Keratinocyte (primary cell): ENCODE measurements around the gene GNA15. TPM values are rescaled to one million over a fixed set of nuclear protein-coding genes. Genes with fewer than 3 reads are reported as not detected.

Experiments used
- DNase-seq: peaks from one replicate; pipeline ENCODE4 v3.0.0-alpha.2; 2011; ENCODE audit warnings: low read depth, missing footprints, low spot score
- FAIRE-seq: peaks from 2 replicates; lab custom pipeline; 2011; peaks lifted over from hg19 to GRCh38; lab: Jason Lieb, UNC
- H2AFZ ChIP-seq: 2 replicates; pipeline ENCODE4 v1.6.0; 2012; ENCODE audit warnings: low read length, control low read depth, inconsistent platforms; ENCODE audit not compliant: control insufficient read depth
- H3K27ac ChIP-seq: 2 replicates; pipeline ENCODE4 v1.5.1; 2011; ENCODE audit warnings: low read length; ENCODE audit not compliant: control insufficient read depth, insufficient read depth
- H3K27me3 ChIP-seq: 3 replicates; pipeline ENCODE4 v1.6.0; 2011; ENCODE audit warnings: low read length; ENCODE audit not compliant: control insufficient read depth, insufficient read depth; ENCODE audit errors: extremely low read depth
- H3K36me3 ChIP-seq, 2 experiments: 2 replicates in 1 of 2; 3 replicates in 1 of 2; pipeline ENCODE4 v1.5.1; 2011; ENCODE audit warnings: low read length in 2 of 2, mild to moderate bottlenecking in 1 of 2; ENCODE audit not compliant: control insufficient read depth in 2 of 2, insufficient read depth in 2 of 2; ENCODE audit errors: extremely low read depth in 1 of 2
- H3K4me1 ChIP-seq: 3 replicates; pipeline ENCODE4 v1.5.1; 2011; ENCODE audit warnings: low read length; ENCODE audit not compliant: control insufficient read depth, insufficient read depth; ENCODE audit errors: extremely low read depth
- H3K4me2 ChIP-seq: 3 replicates; pipeline ENCODE4 v1.6.0; 2011; ENCODE audit warnings: low read depth, low read length; ENCODE audit not compliant: control insufficient read depth, insufficient read depth; ENCODE audit errors: extremely low read depth
- H3K4me3 ChIP-seq, 3 experiments: fragments of 200-600 bp in 1 of 3; sonication (generic) in 1 of 3; 2 replicates in 2 of 3; 3 replicates in 1 of 3; pipeline ENCODE4 v1.5.1; 2011 to 2016; ENCODE audit warnings: low read length in 3 of 3, mild to moderate bottlenecking in 3 of 3, control low read depth in 2 of 3, inconsistent platforms in 1 of 3, low read depth in 1 of 3, mixed read lengths in 1 of 3, mixed run types in 1 of 3, moderate library complexity in 1 of 3; ENCODE audit not compliant: control insufficient read depth in 2 of 3, insufficient read depth in 2 of 3; ENCODE audit errors: extremely low read depth in 1 of 3
- H3K79me2 ChIP-seq: 2 replicates; pipeline ENCODE4 v1.6.0; 2012; ENCODE audit warnings: low read length; ENCODE audit not compliant: control insufficient read depth, insufficient read depth
- H3K9ac ChIP-seq: 3 replicates; pipeline ENCODE4 v1.6.0; 2011; ENCODE audit warnings: low read length; ENCODE audit not compliant: control insufficient read depth, insufficient read depth; ENCODE audit errors: extremely low read depth
- H3K9me1 ChIP-seq: 3 replicates; pipeline ENCODE4 v1.6.0; 2011; ENCODE audit warnings: low read length; ENCODE audit not compliant: control insufficient read depth, insufficient read depth; ENCODE audit errors: extremely low read depth
- H3K9me3 ChIP-seq: 2 replicates; pipeline ENCODE4 v1.5.1; 2012; ENCODE audit warnings: low read depth, low read length; ENCODE audit not compliant: control insufficient read depth
- H4K20me1 ChIP-seq: 3 replicates; pipeline ENCODE4 v1.6.0; 2011; ENCODE audit warnings: low read length; ENCODE audit not compliant: control insufficient read depth, insufficient read depth; ENCODE audit errors: extremely low read depth
- EZH2 ChIP-seq: IDR thresholded peaks from one replicate; pipeline ENCODE4 v1.6.1; 2012; ENCODE audit warnings: inconsistent platforms, mild to moderate bottlenecking, low read length, moderate library complexity
- dilution Hi-C: fragments of 300-500 bp; cut with MboI; formaldehyde crosslinking; loops from one replicate; pipeline ENCODE4 v1.7.0; 2020; ENCODE audit warnings: low sequenced_read_pairs; ENCODE audit not compliant: extremely low pct_ligation_motif_present
- polyA plus RNA-seq, 5 experiments: library from polyadenylated mRNA; depleted of rRNA in 3 of 5; stranded (reverse) in 3 of 5; stranded (forward) in 1 of 5; unstranded in 1 of 5; fragments of >200 nt; gene quantifications; 1 replicate in 1 of 5; 2 replicates in 3 of 5; 3 replicates in 1 of 5; pipeline versions ENCODE4 v1.2.1 to v1.2.3, GENCODE V29; 2011 to 2012; ENCODE audit warnings: missing spikeins in 2 of 5, low read depth in 1 of 5, low replicate concordance in 1 of 5
- TF ChIP-seq, protein P1 (sequence below), 3 experiments: IDR thresholded peaks in 1 of 3; conservative IDR thresholded peaks in 1 of 3; optimal IDR thresholded peaks in 1 of 3; 2 replicates in 2 of 3; 3 replicates in 1 of 3; pipeline versions ENCODE3 to v1.5.1; 2011; ENCODE audit warnings: low read length in 3 of 3, mild to moderate bottlenecking in 3 of 3, moderate library complexity in 2 of 3, control low read depth in 1 of 3, inconsistent platforms in 1 of 3; ENCODE audit not compliant: insufficient read depth in 2 of 3; ENCODE audit errors: extremely low read depth in 1 of 3

The GNA15 gene
- polyA plus RNA-seq, 1 donor (not counting 4 experiments of a cell fraction or from before 2014, with no cell fraction given), result 60.0 TPM

DNA sequence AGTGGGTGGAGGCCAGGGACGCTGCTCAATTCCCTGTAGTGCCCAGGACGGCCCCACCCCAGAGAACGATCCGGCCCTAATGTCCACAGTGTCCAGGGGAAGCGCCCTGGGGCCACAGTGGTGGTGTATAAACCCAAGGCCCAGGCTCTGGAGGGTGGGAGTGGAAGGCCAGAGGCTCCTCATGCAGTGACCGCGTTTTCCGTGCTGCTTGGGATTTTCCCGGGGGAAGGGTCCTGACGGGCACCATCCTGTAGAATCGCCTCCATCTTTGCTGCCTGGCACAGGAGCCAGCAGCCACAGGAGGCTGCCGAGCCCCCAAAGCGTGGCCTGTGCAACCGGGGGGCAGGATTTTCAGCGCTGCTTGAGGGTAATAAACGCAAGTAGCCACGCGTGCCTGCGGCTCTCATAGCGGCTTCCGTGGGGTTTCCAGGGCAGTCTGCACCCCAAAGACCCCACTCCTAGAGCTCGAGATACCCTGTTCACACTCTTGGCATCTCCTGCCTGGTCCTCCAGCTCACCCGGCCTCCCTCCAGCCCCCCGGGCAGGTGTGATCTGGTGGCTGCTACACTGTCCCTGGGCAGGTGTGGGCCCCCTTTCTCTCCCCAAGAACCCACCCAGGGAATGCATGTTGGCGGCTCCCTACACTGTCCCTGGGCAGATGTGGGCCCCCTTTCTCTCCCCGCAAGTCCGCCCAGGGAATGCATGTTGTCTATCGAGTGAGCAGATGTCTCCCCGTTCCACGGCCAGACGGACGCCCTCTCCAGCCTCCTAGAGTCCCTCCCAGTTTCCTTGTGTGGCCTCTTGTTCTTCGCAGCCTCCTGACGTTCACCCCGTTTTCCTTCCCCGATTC, 52.1 kb downstream of the GNA15 start:
- H3K36me3 ChIP-seq, result peaks cover 3 to 7% of the 10 kb centered on the region in 2 experiments
- H3K4me1 ChIP-seq, result peaks cover 21% of the 10 kb centered on the region
- H2AFZ ChIP-seq, result no peak overlapping the region
- H3K4me3 ChIP-seq, result peak overlapping the region in 1 of 3 experiments; percentile 92
- H3K27ac ChIP-seq, result no peak overlapping the region
- no peaks in the 10 kb centered on the region for H3K27me3 ChIP-seq
- peaks cover 70% of the 10 kb centered on the region for H3K79me2 ChIP-seq
- no peaks in the 10 kb centered on the region for H3K9me3 ChIP-seq
- no peak for DNase-seq
- dilution Hi-C loops, result no loop called here
- H3K9ac ChIP-seq, result peak overlapping the region; percentile 80
- peaks cover 22% of the 10 kb centered on the region for H4K20me1 ChIP-seq
- no peak for FAIRE-seq
- H3K4me2 ChIP-seq, result peak overlapping the region; percentile 96
- no peaks in the 10 kb centered on the region for H3K9me1 ChIP-seq
- TF ChIP-seq, protein P1, sequence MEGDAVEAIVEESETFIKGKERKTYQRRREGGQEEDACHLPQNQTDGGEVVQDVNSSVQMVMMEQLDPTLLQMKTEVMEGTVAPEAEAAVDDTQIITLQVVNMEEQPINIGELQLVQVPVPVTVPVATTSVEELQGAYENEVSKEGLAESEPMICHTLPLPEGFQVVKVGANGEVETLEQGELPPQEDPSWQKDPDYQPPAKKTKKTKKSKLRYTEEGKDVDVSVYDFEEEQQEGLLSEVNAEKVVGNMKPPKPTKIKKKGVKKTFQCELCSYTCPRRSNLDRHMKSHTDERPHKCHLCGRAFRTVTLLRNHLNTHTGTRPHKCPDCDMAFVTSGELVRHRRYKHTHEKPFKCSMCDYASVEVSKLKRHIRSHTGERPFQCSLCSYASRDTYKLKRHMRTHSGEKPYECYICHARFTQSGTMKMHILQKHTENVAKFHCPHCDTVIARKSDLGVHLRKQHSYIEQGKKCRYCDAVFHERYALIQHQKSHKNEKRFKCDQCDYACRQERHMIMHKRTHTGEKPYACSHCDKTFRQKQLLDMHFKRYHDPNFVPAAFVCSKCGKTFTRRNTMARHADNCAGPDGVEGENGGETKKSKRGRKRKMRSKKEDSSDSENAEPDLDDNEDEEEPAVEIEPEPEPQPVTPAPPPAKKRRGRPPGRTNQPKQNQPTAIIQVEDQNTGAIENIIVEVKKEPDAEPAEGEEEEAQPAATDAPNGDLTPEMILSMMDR (optimal IDR thresholded peaks at IDR 0.05 in 1 of 3, IDR thresholded peaks at IDR 0.05 in 1 of 3, conservative IDR thresholded peaks at IDR 0.05 in 1 of 3; ENCODE audit: extremely low read depth in 1 of 3, insufficient read depth in 2 of 3, low read length in 3 of 3), result no peak
- TF ChIP-seq EZH2, result no peak

DNA sequence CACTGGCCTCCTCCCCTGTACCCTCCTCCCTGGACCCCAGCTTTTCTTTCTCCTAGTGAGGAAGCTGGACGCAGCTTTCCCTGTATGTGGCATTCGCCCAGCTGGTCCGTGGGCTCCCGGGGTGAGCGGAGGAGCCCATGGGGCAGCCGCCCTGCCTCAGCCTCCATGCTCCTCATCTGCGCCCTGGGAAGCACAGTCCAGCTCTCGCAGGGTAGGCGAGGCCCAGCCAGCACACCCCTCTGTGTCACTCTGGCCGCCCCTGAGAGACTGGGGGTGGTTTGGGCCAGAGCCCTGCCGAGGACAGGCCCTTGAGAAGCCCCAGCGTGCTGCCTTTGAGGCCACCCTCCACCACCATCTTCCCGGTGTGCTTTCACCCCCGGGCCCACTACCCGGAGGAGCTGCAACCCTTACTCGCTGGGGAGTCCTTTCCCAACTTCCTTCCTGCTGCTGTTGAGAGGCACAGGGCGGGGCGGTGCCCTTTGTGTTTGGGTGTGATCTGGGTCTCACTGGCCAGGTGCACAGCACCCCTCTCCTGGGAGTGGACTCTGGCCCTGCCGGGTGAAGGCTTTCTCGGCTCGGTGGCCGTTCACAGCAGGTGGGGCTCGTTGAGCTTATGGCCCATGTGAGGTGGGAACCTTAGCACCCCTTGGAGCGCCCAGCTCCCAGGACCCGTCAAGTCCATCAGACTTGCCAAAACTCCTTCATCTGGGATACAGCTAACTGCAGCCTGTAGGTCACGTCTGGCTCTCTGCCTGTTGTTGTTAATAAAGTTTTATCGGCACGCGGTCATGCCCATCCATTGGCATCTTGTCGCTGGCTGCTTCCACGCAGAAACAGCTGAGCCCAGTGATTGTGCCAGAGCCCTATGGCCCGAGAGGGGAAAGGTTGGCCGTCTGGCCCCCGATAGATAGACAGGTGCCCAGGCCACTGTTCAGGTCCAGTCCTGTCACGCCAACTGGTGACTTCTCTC, 53.1 kb downstream of the GNA15 start:
- no peak for TF ChIP-seq EZH2
- TF ChIP-seq, protein P1 (optimal IDR thresholded peaks at IDR 0.05 in 1 of 3, IDR thresholded peaks at IDR 0.05 in 1 of 3, conservative IDR thresholded peaks at IDR 0.05 in 1 of 3; ENCODE audit: extremely low read depth in 1 of 3, insufficient read depth in 2 of 3, low read length in 3 of 3), result no peak
- Histone ChIP-seq H3K9me1 (no peaks in the 10 kb centered on the region), H3K79me2 (peaks cover 78% of the 10 kb centered on the region), H3K4me1 (peaks cover 21% of the 10 kb centered on the region), H3K27me3 (no peaks in the 10 kb centered on the region), H3K9me3 (no peaks in the 10 kb centered on the region), H3K4me2 (no peak overlapping the region), H2AFZ (no peak overlapping the region), H3K36me3 (peaks cover 7 to 11% of the 10 kb centered on the region in 2 experiments), H3K4me3 (no peak overlapping the region), H3K9ac (no peak overlapping the region), H4K20me1 (peaks cover 22% of the 10 kb centered on the region), H3K27ac (no peak overlapping the region)
- DNase-seq (no peak), FAIRE-seq (no peak)
- dilution Hi-C loops, result no loop called here
